GM23248 (cell line): ENCODE measurements around the gene ANXA11.

ENCODE experiments used
- EZH2 ChIP-seq: fragments of 200-600 bp; sonication (generic); IDR thresholded peaks from 2 replicates; pipeline ENCODE4 v1.6.1; 2018; ENCODE audit warnings: antibody characterized with exemption, mild to moderate bottlenecking; ENCODE audit not compliant: insufficient read depth, poor library complexity, severe bottlenecking
- EZH2phosphoT487 ChIP-seq: fragments of 200-600 bp; sonication (generic); IDR thresholded peaks from 2 replicates; pipeline ENCODE4 v1.6.1; 2018; ENCODE audit warnings: antibody characterized with exemption, moderate library complexity, mild to moderate bottlenecking, low read depth; ENCODE audit not compliant: insufficient read depth

DNA sequence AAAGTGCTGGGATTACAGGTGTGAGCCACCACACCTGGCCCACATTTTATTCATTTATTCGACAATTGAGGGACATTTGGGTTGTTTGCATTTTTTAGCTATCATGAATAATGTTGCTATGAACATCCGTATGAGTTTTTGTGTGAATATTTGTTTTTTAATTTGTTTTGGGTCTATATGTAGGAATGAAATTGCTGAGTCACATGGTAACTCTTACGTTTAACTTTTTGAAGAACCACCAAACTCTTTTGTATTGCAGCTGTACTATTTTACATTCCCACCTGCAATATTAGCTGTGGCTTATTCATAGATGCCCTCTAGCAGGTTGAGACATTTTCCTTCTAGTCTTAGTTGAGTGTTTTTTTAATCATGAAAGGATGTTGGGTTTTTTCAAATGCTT is 58.4 kb downstream of the ANXA11 start:
- no peak for TF ChIP-seq EZH2
- TF ChIP-seq EZH2phosphoT487, result no peak
